Measurements from ENCODE around the gene METTL1.

METTL1 gene

GRCh38 chr12:57808351-57808750 is 36.4 kb upstream of the METTL1 start:
- Mint-ChIP-seq H3K4me1 (ENCODE audit: low read depth) (no peaks in the 10 kb centered on the region), H3K36me3 (ENCODE audit: low read depth) (peaks cover 64% of the 10 kb centered on the region), H3K9me3 (no peaks in the 10 kb centered on the region)

GRCh38 chr12:57807285-57807684 is 35.4 kb upstream of the METTL1 start:
- no peak overlapping the region for H3K4me3 Mint-ChIP-seq
- no peaks in the 10 kb centered on the region for H3K27me3 Mint-ChIP-seq
- peaks cover 69% of the 10 kb centered on the region for H3K36me3 Mint-ChIP-seq (ENCODE audit: low read depth)
- H3K9me3 Mint-ChIP-seq, result no peaks in the 10 kb centered on the region
- H3K27ac Mint-ChIP-seq, result no peak overlapping the region
- DNase-seq, result no peak
- peaks cover 3% of the 10 kb centered on the region for H3K4me1 Mint-ChIP-seq (ENCODE audit: low read depth)

More at GRCh38 chr12:57808351-57808750, 36.4 kb upstream of the METTL1 start:
- no peaks in the 10 kb centered on the region for H3K27me3 Mint-ChIP-seq
- DNase-seq, result no peak
- no peak overlapping the region for H3K4me3 Mint-ChIP-seq
- H3K27ac Mint-ChIP-seq, result no peak overlapping the region

DNA sequence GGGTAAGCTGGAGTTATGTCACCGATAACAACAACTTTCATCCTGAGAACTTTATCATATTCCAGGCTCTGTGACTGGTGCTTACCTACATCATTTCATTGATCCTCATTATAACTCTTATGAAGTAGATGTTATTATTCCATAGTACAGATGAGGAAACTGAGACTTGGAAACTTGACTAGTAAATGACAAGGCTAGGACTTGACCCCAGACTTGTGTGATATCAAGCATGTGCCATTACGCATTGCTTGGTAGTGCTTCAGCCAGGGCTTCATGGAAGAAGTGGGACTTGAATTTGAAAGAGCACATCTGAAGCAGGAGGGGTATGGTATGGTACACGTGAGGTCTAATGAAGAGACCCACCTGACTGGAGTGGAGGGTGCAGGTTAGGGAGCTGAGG is 34.8 kb upstream of the METTL1 start:
- peaks cover 4% of the 10 kb centered on the region for H3K4me1 Mint-ChIP-seq (ENCODE audit: low read depth)
- no peak overlapping the region for H3K4me3 Mint-ChIP-seq
- peaks cover 73% of the 10 kb centered on the region for H3K36me3 Mint-ChIP-seq (ENCODE audit: low read depth)
- no peaks in the 10 kb centered on the region for H3K9me3 Mint-ChIP-seq
- H3K27me3 Mint-ChIP-seq, result no peaks in the 10 kb centered on the region
- no peak overlapping the region for H3K27ac Mint-ChIP-seq
- DNase-seq, result no peak

- Mint-ChIP-seq H3K27me3 (no peaks in the 10 kb centered on the region), H3K27ac (no peak overlapping the region), H3K4me3 (no peak overlapping the region), H3K9me3 (no peaks in the 10 kb centered on the region), H3K4me1 (ENCODE audit: low read depth) (peaks cover 4% of the 10 kb centered on the region), H3K36me3 (ENCODE audit: low read depth) (peaks cover 74% of the 10 kb centered on the region)
- DNase-seq, result peak; percentile 44
Observed at GRCh38 chr12:57803319-57803893, 31.5 kb upstream of the METTL1 start.

GRCh38 chr12:57802607-57803006 is 30.7 kb upstream of the METTL1 start:
- no peak for DNase-seq
- H3K4me3 Mint-ChIP-seq, result no peak overlapping the region
- H3K4me1 Mint-ChIP-seq (ENCODE audit: low read depth), result peaks cover 4% of the 10 kb centered on the region
- peak overlapping the region; percentile 11 for H3K27ac Mint-ChIP-seq
- H3K27me3 Mint-ChIP-seq, result no peaks in the 10 kb centered on the region
- H3K36me3 Mint-ChIP-seq (ENCODE audit: low read depth), result peaks cover 72% of the 10 kb centered on the region
- H3K9me3 Mint-ChIP-seq, result no peaks in the 10 kb centered on the region

- H3K4me1 Mint-ChIP-seq (ENCODE audit: low read depth), result peaks cover 7% of the 10 kb centered on the region
- no peak overlapping the region for H3K4me3 Mint-ChIP-seq
- DNase-seq, result no peak
- H3K27me3 Mint-ChIP-seq, result no peaks in the 10 kb centered on the region
- H3K27ac Mint-ChIP-seq, result peak overlapping the region; percentile 34
- H3K36me3 Mint-ChIP-seq (ENCODE audit: low read depth), result peaks cover 73% of the 10 kb centered on the region
- H3K9me3 Mint-ChIP-seq, result no peaks in the 10 kb centered on the region
Observed at GRCh38 chr12:57800965-57801364, 29.1 kb upstream of the METTL1 start.

GRCh38 chr12:57797933-57798332 is 26.0 kb upstream of the METTL1 start:
- Mint-ChIP-seq H3K4me3 (no peak overlapping the region), H3K27ac (no peak overlapping the region), H3K9me3 (no peaks in the 10 kb centered on the region), H3K4me1 (ENCODE audit: low read depth) (peaks cover 23% of the 10 kb centered on the region), H3K36me3 (ENCODE audit: low read depth) (peaks cover 84% of the 10 kb centered on the region), H3K27me3 (no peaks in the 10 kb centered on the region)
- DNase-seq, result no peak

- Mint-ChIP-seq H3K4me3 (no peak overlapping the region), H3K27ac (peak overlapping the region; percentile 44), H3K36me3 (ENCODE audit: low read depth) (peaks cover 84% of the 10 kb centered on the region)
Observed at GRCh38 chr12:57796996-57797395, 25.1 kb upstream of the METTL1 start.

GRCh38 chr12:57795354-57795753 is 23.4 kb upstream of the METTL1 start:
- Mint-ChIP-seq H3K27me3 (no peaks in the 10 kb centered on the region), H3K27ac (peak overlapping the region; percentile 57), H3K4me3 (no peak overlapping the region), H3K4me1 (ENCODE audit: low read depth) (peaks cover 22% of the 10 kb centered on the region), H3K36me3 (ENCODE audit: low read depth) (peaks cover 84% of the 10 kb centered on the region), H3K9me3 (no peaks in the 10 kb centered on the region)
- DNase-seq, result no peak

More at GRCh38 chr12:57796996-57797395, 25.1 kb upstream of the METTL1 start:
- Mint-ChIP-seq H3K4me1 (ENCODE audit: low read depth) (peaks cover 21% of the 10 kb centered on the region), H3K27me3 (no peaks in the 10 kb centered on the region), H3K9me3 (no peaks in the 10 kb centered on the region)
- DNase-seq, result no peak

DNA sequence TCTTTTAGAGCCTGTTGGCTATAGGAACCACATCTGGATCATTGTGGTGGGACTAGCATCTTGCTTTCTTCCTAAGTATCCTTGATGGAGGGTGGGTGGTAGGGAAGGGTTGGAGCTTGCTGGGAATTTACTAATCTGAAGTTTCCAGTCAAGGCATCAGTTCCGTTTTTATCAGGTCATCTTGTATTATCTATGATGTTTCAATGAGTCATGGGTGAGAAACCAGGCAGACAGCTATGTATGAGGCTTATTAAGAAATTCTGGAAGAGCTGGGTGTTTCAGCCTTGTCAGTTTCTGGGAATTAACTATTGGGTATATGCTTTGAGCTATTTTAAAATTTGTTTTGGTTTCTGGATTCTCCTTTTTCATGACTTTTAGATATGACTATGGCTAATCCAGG is 22.0 kb upstream of the METTL1 start:
- Mint-ChIP-seq H3K27ac (peak overlapping the region; percentile 83), H3K4me3 (no peak overlapping the region), H3K36me3 (ENCODE audit: low read depth) (peaks cover 88% of the 10 kb centered on the region), H3K9me3 (no peaks in the 10 kb centered on the region), H3K4me1 (ENCODE audit: low read depth) (peaks cover 24% of the 10 kb centered on the region), H3K27me3 (no peaks in the 10 kb centered on the region)
- DNase-seq, result no peak

DNA sequence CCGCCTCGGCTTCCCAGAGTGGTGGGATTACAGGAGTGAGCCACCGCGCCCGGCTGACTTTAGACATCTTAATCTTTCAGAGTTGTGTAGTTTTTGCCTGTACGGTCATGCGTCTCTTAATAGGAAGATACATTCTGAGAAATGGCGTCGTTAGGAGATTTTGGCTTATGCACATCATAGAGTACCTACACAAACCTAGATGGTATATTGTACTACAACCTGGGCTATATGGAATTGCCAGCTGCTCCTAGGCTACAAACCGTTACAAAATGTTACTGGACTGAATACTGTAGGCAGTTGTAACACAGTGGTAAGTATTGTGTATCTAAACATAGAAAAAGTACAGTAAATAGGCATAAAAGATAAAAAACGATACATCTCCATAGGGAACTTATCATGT is 12.0 kb upstream of the METTL1 start:
- DNase-seq, result no peak
- Mint-ChIP-seq H3K27me3 (no peaks in the 10 kb centered on the region), H3K27ac (peak overlapping the region; percentile 77), H3K4me1 (ENCODE audit: low read depth) (peaks cover 34% of the 10 kb centered on the region), H3K9me3 (no peaks in the 10 kb centered on the region), H3K36me3 (ENCODE audit: low read depth) (peaks cover 55% of the 10 kb centered on the region), H3K4me3 (peak overlapping the region; percentile 76)

DNA sequence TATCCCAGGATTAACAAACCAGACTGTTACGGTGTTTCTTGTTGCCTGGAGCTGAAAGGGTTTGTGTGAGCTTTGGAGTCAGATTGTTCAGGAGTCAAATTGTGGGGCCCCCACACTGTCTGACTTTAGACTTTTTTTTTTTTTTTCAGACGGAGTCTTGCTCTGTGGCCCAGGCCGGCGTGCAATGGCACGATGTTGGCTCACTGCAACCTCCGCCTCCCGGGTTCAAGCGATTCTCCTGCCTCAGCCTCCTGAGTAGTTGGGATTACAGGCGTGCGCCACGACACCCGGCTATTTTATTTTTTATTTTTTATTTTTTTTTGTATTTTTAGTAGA is 11.5 kb upstream of the METTL1 start:
- peak overlapping the region; percentile 100 for H3K4me3 Mint-ChIP-seq
- no peaks in the 10 kb centered on the region for H3K9me3 Mint-ChIP-seq
- peaks cover 35% of the 10 kb centered on the region for H3K4me1 Mint-ChIP-seq (ENCODE audit: low read depth)
- H3K27ac Mint-ChIP-seq, result peak overlapping the region; percentile 97
- peaks cover 53% of the 10 kb centered on the region for H3K36me3 Mint-ChIP-seq (ENCODE audit: low read depth)
- H3K27me3 Mint-ChIP-seq, result no peaks in the 10 kb centered on the region
- no peak for DNase-seq

GRCh38 chr12:57782608-57783465 is 10.9 kb upstream of the METTL1 start, which contains the start of gene TSFM:
Gene TSFM, plus strand, starts transcription at chr12:57782787. Its CDS starts 15 bp downstream, at chr12:57782802.
- Mint-ChIP-seq H3K9me3 (no peaks in the 10 kb centered on the region), H3K4me1 (ENCODE audit: low read depth) (peaks cover 34% of the 10 kb centered on the region), H3K36me3 (ENCODE audit: low read depth) (peaks cover 49% of the 10 kb centered on the region), H3K27me3 (no peaks in the 10 kb centered on the region), H3K27ac (peak within 1 kb of the TSS; percentile 97), H3K4me3 (peak within 1 kb of the TSS; percentile 100)
- DNase-seq, result peak; percentile 97

- no peak for DNase-seq
- peak overlapping the region; percentile 97 for H3K27ac Mint-ChIP-seq
- no peaks in the 10 kb centered on the region for H3K9me3 Mint-ChIP-seq
- peaks cover 43% of the 10 kb centered on the region for H3K36me3 Mint-ChIP-seq (ENCODE audit: low read depth)
- peaks cover 32% of the 10 kb centered on the region for H3K4me1 Mint-ChIP-seq (ENCODE audit: low read depth)
- H3K27me3 Mint-ChIP-seq, result no peaks in the 10 kb centered on the region
- peak overlapping the region; percentile 100 for H3K4me3 Mint-ChIP-seq
Observed at GRCh38 chr12:57782243-57782607, 10.3 kb upstream of the METTL1 start.

DNA sequence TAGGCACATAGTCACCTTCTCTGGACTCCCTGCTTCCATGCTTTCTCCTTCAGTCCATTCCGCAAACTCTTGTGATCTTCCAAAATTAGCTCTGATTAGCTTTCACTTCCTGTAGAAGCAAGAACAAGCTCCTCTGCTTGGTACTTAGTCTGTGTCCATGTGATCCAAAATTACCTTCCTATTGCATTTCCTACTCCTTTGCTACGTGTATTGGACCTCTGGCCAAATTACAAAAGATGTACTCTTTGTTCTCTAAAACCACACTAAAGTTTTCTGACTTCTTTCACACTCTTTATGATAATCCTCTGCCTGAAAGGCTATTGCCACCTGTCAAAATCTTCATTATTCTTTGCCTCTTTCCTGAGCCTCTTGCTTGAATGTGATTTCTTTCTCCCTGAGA is 9.9 kb upstream of the METTL1 start:
- Mint-ChIP-seq H3K4me1 (ENCODE audit: low read depth) (peaks cover 32% of the 10 kb centered on the region), H3K27me3 (no peaks in the 10 kb centered on the region), H3K9me3 (no peaks in the 10 kb centered on the region), H3K36me3 (ENCODE audit: low read depth) (peaks cover 39% of the 10 kb centered on the region), H3K27ac (peak overlapping the region; percentile 97), H3K4me3 (no peak overlapping the region)
- DNase-seq, result no peak
